Measurements from ENCODE around the gene LIMS4.
"Not testable (repeated sequence)": the region's sequence is repeated elsewhere in the genome, so short reads cannot be mapped to it uniquely, and the experiment has no call there.

The LIMS4 gene

GRCh38 chr2:110468921-110469320 lies 3.7 kb downstream of the LIMS4 start:
- H3K27me3 ChIP-seq (ENCODE audit: insufficient read depth, low read length); H3K9me3 ChIP-seq (ENCODE audit: low read length); H3K36me3 ChIP-seq (ENCODE audit: insufficient read depth, low read length); H3K4me3 ChIP-seq (ENCODE audit: low read length); H3K4me1 ChIP-seq (ENCODE audit: insufficient read depth, low read length); H2AFZ ChIP-seq (ENCODE audit: low read depth, low read length): not testable (repeated sequence)

DNA sequence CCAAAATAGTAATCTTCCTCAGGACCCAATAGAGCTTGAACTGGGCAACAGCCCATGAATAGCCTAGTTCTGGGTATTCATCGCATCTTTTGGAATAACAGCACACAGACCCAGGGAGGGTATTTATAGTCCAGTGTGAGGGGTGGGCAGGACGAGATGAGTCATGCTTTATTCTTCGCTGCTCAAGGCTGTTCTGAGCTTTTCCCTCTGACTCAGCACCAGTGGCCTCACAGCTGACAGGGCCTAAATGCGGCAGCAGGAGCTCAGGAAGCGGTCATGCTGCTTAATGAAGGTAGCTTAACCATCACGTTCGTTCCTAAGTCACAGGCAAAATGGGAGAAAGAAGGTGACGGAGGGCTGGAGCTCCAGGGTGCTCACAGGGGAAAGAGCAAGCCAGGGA lies 7.3 kb downstream of the LIMS4 start:
- not testable (repeated sequence) for H3K4me3 ChIP-seq (ENCODE audit: low read length); H2AFZ ChIP-seq (ENCODE audit: low read depth, low read length); H3K9me3 ChIP-seq (ENCODE audit: low read length); H3K36me3 ChIP-seq (ENCODE audit: insufficient read depth, low read length); H3K27me3 ChIP-seq (ENCODE audit: insufficient read depth, low read length); H3K4me1 ChIP-seq (ENCODE audit: insufficient read depth, low read length)

- H2AFZ ChIP-seq (ENCODE audit: low read depth, low read length); H3K4me1 ChIP-seq (ENCODE audit: insufficient read depth, low read length); H3K27me3 ChIP-seq (ENCODE audit: insufficient read depth, low read length); H3K36me3 ChIP-seq (ENCODE audit: insufficient read depth, low read length); H3K9me3 ChIP-seq (ENCODE audit: low read length); H3K4me3 ChIP-seq (ENCODE audit: low read length): not testable (repeated sequence)
Measured at GRCh38 chr2:110462458-110462857, 10.2 kb downstream of the LIMS4 start.

GRCh38 chr2:110460318-110460717 lies 12.3 kb downstream of the LIMS4 start:
- H3K4me1 ChIP-seq (ENCODE audit: insufficient read depth, low read length); H3K4me3 ChIP-seq (ENCODE audit: low read length); H3K9me3 ChIP-seq (ENCODE audit: low read length); H3K27me3 ChIP-seq (ENCODE audit: insufficient read depth, low read length); H2AFZ ChIP-seq (ENCODE audit: low read depth, low read length); H3K36me3 ChIP-seq (ENCODE audit: insufficient read depth, low read length): not testable (repeated sequence)

DNA sequence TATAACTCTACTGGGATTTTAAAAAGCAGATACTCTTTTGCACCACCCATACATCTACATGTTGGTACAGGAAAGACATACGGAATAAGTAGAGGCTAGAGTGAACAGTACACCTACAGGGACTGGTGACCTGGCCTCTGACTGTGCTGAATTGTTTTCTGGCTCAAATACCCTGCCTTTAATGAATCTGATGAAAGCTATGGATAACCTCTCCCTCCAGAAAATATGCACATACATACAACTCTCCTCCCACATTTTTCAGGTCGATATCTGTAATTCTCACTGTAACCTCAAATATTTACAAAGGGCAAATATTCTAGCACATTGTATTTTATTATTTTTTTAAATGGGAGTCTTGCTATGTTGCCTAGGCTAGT lies 15.4 kb downstream of the LIMS4 start:
- H3K4me3 ChIP-seq (ENCODE audit: low read length); H2AFZ ChIP-seq (ENCODE audit: low read depth, low read length); H3K27me3 ChIP-seq (ENCODE audit: insufficient read depth, low read length); H3K9me3 ChIP-seq (ENCODE audit: low read length); H3K36me3 ChIP-seq (ENCODE audit: insufficient read depth, low read length); H3K4me1 ChIP-seq (ENCODE audit: insufficient read depth, low read length): not testable (repeated sequence)

GRCh38 chr2:110456291-110457213 lies 16.1 kb downstream of the LIMS4 start:
- not testable (repeated sequence) for H3K9me3 ChIP-seq (ENCODE audit: low read length); H3K4me1 ChIP-seq (ENCODE audit: insufficient read depth, low read length); H2AFZ ChIP-seq (ENCODE audit: low read depth, low read length); H3K27me3 ChIP-seq (ENCODE audit: insufficient read depth, low read length); H3K36me3 ChIP-seq (ENCODE audit: insufficient read depth, low read length); H3K4me3 ChIP-seq (ENCODE audit: low read length)

DNA sequence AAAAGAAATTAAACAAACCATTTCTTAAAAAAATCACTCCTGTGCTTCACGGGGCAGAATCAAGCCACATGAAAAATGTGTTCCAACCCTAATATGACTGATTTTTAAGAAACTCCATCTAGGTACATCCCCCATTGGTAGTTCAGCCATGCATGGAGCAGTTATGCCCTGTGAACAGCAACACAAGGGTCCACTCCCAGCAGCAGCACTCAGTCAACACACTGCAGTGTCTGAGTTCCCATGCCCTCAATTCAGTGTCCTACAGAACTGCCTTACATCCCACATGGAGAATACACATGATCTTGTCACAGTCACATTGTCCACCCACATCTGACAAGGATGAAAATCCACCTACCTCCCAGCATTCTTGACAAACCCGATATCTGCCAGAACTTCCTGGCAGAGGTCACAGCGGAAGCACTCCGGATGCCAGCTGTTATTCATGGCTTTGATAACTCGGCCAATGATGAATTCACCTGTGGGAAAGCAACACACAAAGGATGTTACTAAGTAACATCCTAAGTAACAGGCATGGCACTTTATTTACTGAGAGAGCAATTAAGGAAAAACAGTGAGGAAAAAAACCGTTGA lies 17.4 kb downstream of the LIMS4 start:
- H3K27me3 ChIP-seq (ENCODE audit: insufficient read depth, low read length); H3K9me3 ChIP-seq (ENCODE audit: low read length); H3K4me1 ChIP-seq (ENCODE audit: insufficient read depth, low read length): not testable (repeated sequence)

GRCh38 chr2:110450951-110451350 lies 21.7 kb downstream of the LIMS4 start:
- H3K9me3 ChIP-seq (ENCODE audit: low read length); H3K36me3 ChIP-seq (ENCODE audit: insufficient read depth, low read length); H2AFZ ChIP-seq (ENCODE audit: low read depth, low read length); H3K27me3 ChIP-seq (ENCODE audit: insufficient read depth, low read length); H3K4me1 ChIP-seq (ENCODE audit: insufficient read depth, low read length); H3K4me3 ChIP-seq (ENCODE audit: low read length): not testable (repeated sequence)

More for the DNA sequence above, 17.4 kb downstream of the LIMS4 start:
- H2AFZ ChIP-seq (ENCODE audit: low read depth, low read length); H3K36me3 ChIP-seq (ENCODE audit: insufficient read depth, low read length); H3K4me3 ChIP-seq (ENCODE audit: low read length): not testable (repeated sequence)

GRCh38 chr2:110449127-110449947 lies 23.3 kb downstream of the LIMS4 start:
- H3K4me3 ChIP-seq (ENCODE audit: low read length); H3K4me1 ChIP-seq (ENCODE audit: insufficient read depth, low read length); H3K36me3 ChIP-seq (ENCODE audit: insufficient read depth, low read length); H3K27me3 ChIP-seq (ENCODE audit: insufficient read depth, low read length); H2AFZ ChIP-seq (ENCODE audit: low read depth, low read length); H3K9me3 ChIP-seq (ENCODE audit: low read length): not testable (repeated sequence)

DNA sequence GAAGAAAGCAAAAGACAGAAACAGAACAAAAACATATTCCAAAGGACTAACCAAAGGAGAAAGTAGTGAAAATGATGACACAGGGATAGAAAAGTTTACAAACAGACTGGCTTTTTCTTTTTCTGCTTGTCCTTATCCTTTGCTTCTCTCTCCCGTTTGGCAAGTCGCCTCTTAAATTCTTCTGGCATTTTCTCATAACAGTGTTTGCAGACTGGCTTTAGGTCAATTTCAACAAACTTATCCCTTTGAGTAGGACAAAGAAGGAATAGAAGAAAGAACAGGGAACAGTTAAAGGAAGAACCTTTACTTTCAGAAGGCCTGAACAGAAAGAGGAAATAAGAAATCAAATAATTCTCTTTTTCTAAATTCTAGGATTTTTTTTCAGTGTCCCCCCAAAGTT lies 26.0 kb downstream of the LIMS4 start:
- H3K27me3 ChIP-seq (ENCODE audit: insufficient read depth, low read length); H3K9me3 ChIP-seq (ENCODE audit: low read length); H3K4me3 ChIP-seq (ENCODE audit: low read length): not testable (repeated sequence)

DNA sequence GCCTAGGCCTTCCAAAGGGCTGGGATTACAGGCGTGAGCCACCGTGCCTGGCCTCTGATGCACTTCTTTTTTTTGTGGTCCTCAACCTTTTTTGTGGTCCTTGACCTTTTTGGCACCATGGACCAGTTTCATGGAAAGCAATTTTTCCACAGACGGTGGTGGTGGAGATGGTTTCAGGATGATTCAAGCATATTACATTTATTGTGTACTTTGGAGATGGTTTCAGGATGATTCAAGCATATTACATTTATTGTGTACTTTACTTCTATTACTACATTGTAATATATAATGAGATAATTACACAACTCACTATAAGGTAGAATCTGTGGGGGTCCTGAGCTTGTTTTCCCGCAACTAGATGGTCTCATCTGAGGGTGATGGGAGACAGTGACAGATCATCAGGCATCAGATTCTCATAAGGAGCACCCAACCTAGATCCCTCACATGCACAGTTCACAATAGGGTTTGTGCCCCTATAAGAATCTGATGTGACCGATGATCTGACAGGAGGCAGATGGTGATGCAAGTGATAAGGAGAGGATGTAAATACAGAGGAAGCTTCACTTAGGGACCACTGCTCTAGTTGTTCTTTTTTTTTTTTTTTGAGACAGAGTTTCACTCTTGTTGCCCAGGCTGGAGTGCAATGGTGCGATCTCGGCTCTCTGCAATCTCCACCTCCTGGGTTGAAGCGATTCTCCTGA lies 29.2 kb downstream of the LIMS4 start:
- not testable (repeated sequence) for H3K36me3 ChIP-seq (ENCODE audit: insufficient read depth, low read length); H3K4me1 ChIP-seq (ENCODE audit: insufficient read depth, low read length); H2AFZ ChIP-seq (ENCODE audit: low read depth, low read length); H3K27me3 ChIP-seq (ENCODE audit: insufficient read depth, low read length); H3K4me3 ChIP-seq (ENCODE audit: low read length); H3K9me3 ChIP-seq (ENCODE audit: low read length)

More for the DNA sequence above, 26.0 kb downstream of the LIMS4 start:
- H2AFZ ChIP-seq (ENCODE audit: low read depth, low read length); H3K36me3 ChIP-seq (ENCODE audit: insufficient read depth, low read length); H3K4me1 ChIP-seq (ENCODE audit: insufficient read depth, low read length): not testable (repeated sequence)

DNA sequence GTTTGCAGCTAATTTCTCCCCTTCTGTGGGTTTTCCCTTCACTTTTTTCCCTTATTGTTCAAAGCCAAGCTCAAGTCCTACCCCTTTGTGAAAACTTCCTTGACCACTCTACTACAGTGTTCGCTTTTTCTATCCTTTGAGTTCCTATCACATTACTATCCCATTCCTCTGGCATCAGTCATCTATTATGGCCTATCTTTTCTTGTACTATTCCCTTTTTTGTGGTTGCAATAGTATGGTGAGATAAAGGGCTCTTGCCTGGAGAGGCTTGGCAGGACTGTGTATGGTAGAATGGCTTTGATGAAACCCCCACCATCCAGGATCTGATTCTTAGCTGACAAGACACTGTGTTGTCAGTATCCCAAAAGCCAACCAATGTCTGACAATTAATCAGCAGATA lies 30.7 kb downstream of the LIMS4 start:
- H3K36me3 ChIP-seq (ENCODE audit: insufficient read depth, low read length); H3K4me1 ChIP-seq (ENCODE audit: insufficient read depth, low read length); H3K9me3 ChIP-seq (ENCODE audit: low read length); H2AFZ ChIP-seq (ENCODE audit: low read depth, low read length); H3K4me3 ChIP-seq (ENCODE audit: low read length); H3K27me3 ChIP-seq (ENCODE audit: insufficient read depth, low read length): not testable (repeated sequence)

DNA sequence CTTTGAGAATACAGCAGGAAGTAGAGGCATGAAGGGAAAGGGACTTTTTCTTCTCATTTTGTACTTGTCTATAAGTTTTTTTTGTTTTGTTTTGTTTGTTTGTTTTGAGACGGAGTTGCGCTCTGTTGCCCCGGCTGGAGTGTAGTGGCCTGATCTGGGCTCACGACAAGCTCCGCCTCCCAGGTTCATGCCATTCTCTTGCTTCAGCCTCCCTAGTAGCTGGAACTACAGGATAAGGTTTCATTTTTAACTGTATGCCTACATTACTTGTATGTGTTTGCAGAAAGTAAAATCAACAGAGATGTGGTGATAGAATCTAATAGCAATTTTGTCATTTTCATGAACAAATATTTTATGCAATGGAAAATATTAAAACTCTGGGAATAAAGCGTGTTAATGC lies 38.1 kb downstream of the LIMS4 start:
- not testable (repeated sequence) for H3K4me1 ChIP-seq (ENCODE audit: insufficient read depth, low read length); H2AFZ ChIP-seq (ENCODE audit: low read depth, low read length); H3K4me3 ChIP-seq (ENCODE audit: low read length); H3K9me3 ChIP-seq (ENCODE audit: low read length); H3K36me3 ChIP-seq (ENCODE audit: insufficient read depth, low read length); H3K27me3 ChIP-seq (ENCODE audit: insufficient read depth, low read length)

Measured in neuron (in vitro differentiated cells).